AG09309 (cell line): Measurements from ENCODE around the gene SLC44A5.
"Not testable (repeated sequence)": the region's sequence is repeated elsewhere in the genome, so short reads cannot be mapped to it uniquely, and the experiment has no call there.

Experiments used
- DNase-seq: peaks from one replicate; pipeline ENCODE4 v3.0.0-alpha.2; 2010; ENCODE audit warnings: low read depth
- H3K4me3 ChIP-seq: 2 replicates; pipeline ENCODE4 v1.5.1; 2011; ENCODE audit warnings: mild to moderate bottlenecking, low read depth, low read length, moderate library complexity; ENCODE audit not compliant: control insufficient read depth
- TF ChIP-seq, protein P1 (sequence below): IDR thresholded peaks from 2 replicates; pipeline ENCODE4 v1.5.1; 2011; ENCODE audit warnings: mild to moderate bottlenecking, low read depth, low read length, inconsistent platforms; ENCODE audit not compliant: insufficient read depth, control insufficient read depth; ENCODE audit errors: missing control alignments

SLC44A5 gene

DNA sequence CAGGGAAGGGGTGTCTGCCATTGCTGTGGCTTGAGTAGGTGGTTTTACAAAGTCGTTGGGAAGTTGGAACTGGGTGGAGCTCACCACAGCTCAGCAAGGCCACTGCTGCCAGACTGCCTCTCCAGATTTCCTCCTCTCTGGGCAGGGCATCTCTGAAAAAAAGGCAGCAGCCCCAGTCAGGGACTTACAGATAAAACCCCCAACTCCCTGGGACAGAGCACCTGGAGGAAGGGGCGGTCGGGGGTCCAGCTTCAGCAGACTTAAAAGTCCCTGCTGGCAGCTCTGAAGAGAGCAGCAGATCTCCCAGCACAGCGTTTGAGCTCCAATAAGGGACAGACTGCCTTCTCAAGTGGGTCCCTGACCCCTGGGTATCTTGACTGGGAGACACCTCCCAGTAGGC lies 352.6 kb downstream of the SLC44A5 start:
- DNase-seq = no peak
- TF ChIP-seq, protein P1, sequence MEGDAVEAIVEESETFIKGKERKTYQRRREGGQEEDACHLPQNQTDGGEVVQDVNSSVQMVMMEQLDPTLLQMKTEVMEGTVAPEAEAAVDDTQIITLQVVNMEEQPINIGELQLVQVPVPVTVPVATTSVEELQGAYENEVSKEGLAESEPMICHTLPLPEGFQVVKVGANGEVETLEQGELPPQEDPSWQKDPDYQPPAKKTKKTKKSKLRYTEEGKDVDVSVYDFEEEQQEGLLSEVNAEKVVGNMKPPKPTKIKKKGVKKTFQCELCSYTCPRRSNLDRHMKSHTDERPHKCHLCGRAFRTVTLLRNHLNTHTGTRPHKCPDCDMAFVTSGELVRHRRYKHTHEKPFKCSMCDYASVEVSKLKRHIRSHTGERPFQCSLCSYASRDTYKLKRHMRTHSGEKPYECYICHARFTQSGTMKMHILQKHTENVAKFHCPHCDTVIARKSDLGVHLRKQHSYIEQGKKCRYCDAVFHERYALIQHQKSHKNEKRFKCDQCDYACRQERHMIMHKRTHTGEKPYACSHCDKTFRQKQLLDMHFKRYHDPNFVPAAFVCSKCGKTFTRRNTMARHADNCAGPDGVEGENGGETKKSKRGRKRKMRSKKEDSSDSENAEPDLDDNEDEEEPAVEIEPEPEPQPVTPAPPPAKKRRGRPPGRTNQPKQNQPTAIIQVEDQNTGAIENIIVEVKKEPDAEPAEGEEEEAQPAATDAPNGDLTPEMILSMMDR = no peak
- no peak overlapping the region for H3K4me3 ChIP-seq

DNA sequence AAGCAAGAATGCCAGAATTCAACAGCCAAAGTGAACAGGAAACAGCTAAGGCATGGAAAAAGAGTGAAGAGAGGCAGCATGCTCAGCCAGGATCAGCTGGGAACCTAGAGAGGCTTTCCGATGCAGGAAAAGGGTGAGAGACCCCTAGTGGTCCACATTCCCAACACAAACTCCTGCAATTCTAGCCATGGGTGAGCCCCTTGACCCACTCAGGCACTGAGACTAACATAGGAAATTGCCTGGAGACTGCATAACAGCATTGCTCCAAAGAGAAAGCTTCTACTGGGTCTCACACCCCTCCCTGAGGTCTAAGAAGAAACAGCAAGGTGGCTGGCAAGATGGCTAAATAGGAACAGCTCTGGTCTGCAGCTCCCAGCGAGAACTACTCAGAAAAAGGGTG lies 353.5 kb downstream of the SLC44A5 start:
- TF ChIP-seq, protein P1 = no peak
- H3K4me3 ChIP-seq = no peak overlapping the region
- DNase-seq = no peak

DNA sequence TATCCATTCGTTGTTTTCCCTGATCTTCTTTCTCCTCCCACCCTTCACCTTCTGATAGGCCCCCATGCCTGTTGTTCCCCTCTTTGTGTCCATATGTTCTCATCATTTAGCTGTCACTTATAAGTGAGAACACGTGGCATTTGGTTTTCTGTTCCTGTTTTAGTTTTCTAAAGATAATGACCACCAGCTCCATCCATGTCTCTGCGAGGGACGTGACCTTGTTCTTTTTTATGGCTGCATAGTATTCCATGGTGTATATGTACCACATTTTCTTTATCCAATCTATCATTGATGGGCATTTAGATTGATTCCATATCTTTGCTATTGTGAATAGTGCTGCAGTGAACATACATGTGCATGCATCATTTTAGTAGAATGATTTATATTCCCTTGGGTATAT lies 360.8 kb downstream of the SLC44A5 start:
- not testable (repeated sequence) for DNase-seq, H3K4me3 ChIP-seq

DNA sequence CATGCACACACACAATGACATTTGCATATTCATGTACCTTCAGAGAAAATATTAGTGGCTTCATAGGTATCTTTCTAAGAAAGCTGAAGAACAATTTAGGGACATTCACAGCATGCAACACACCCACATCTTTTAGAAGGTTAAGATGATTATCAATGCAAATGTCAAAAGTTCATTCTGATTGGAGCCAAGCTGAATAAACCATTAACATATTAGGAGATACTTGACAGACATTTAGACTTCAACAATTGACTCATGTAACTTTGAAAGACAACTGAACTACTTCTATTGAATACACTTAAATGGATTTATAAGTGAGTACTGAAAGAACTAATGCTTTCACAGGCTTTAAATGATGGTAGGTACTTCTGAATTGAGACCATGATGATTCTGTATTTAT lies 365.7 kb downstream of the SLC44A5 start:
- TF ChIP-seq, protein P1 = no peak
- no peak for DNase-seq
- H3K4me3 ChIP-seq = no peak overlapping the region

GRCh38 chr1:75243124-75243523 lies 367.8 kb downstream of the SLC44A5 start:
- H3K4me3 ChIP-seq = no peak overlapping the region
- TF ChIP-seq, protein P1 = no peak
- DNase-seq = no peak

DNA sequence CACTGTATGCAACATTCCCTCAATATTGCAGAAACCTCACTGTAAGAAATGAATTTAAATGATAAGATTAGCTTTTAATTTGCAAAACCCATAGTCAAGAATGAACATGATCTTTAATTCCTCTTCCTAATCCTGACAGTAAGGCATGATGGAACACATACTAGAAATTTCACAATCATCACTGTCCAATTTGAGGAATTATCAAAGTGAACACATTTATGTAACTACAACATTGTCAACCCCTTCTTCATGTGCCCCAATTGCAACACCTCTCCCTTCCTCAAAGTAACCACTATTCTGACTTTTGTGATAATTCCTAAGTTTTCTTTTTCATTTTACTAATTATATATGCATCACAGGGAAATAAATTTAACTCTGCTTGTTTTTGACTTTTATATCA lies 373.6 kb downstream of the SLC44A5 start:
- H3K4me3 ChIP-seq = no peak overlapping the region
- TF ChIP-seq, protein P1 = no peak
- DNase-seq = no peak

DNA sequence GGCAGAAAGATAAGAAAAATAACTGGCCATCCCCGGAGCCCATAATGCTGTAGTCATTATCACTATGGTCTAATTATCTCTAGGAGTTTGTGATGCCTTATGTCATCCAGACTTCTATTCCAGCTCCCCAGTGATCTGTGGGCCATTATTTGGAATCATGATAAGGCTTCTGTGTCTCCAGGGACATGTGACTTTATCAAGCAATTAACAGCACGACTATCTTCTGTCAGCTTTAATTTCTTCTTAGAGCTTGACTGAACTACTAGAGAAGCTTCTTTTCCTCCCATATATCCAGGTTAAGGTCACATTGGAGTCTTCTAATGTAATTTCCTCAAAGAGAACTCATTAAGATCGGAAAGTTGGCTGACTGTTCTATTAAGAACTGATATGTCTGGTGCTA lies 376.4 kb downstream of the SLC44A5 start:
- DNase-seq = no peak
- no peak overlapping the region for H3K4me3 ChIP-seq
- TF ChIP-seq, protein P1 = no peak
